ENCODE results near the gene IL31RA. TPM values are rescaled to one million over a fixed set of nuclear protein-coding genes. Genes with fewer than 3 reads are reported as not detected.
"Not testable (repeated sequence)": the region's sequence is repeated elsewhere in the genome, so short reads cannot be mapped to it uniquely, and the experiment has no call there.

The IL31RA gene
- total RNA-seq = 0.43 and 0.64 TPM in 2 replicates

GRCh38 chr5:55850839-55851674, at the start of gene IL31RA:
TSS of gene IL31RA (plus strand) at chr5:55851357. CDS start at chr5:55851571, 214 bp downstream.
- no peak for TF ChIP-seq CTCF (IDR thresholded peaks at IDR 0.05; ENCODE audit: insufficient read depth, low read depth, low read length)
- H3K4me3 ChIP-seq (ENCODE audit: low read depth, low read length) = peak within 1 kb of the TSS; percentile 13
- peak; percentile 87 for DNase-seq (ENCODE audit: low read depth)

GRCh38 chr5:55808814-55809213, 42.3 kb upstream of the IL31RA start:
- not testable (repeated sequence) for DNase-seq (ENCODE audit: low read depth); H3K4me3 ChIP-seq (ENCODE audit: low read depth, low read length)

- DNase-seq (ENCODE audit: low read depth); H3K4me3 ChIP-seq (ENCODE audit: low read depth, low read length): not testable (repeated sequence)
Measured at GRCh38 chr5:55815939-55816338, 35.2 kb upstream of the IL31RA start.

GRCh38 chr5:55816342-55816741, 34.8 kb upstream of the IL31RA start:
- no peak overlapping the region for H3K4me3 ChIP-seq (ENCODE audit: low read depth, low read length)
- TF ChIP-seq CTCF (IDR thresholded peaks at IDR 0.05; ENCODE audit: insufficient read depth, low read depth, low read length) = no peak
- DNase-seq (ENCODE audit: low read depth) = peak; percentile 94

- DNase-seq (ENCODE audit: low read depth) = peak; percentile 54
- no peak overlapping the region for H3K4me3 ChIP-seq (ENCODE audit: low read depth, low read length)
- no peak for TF ChIP-seq CTCF (IDR thresholded peaks at IDR 0.05; ENCODE audit: insufficient read depth, low read depth, low read length)
Measured at GRCh38 chr5:55817030-55817429, 34.1 kb upstream of the IL31RA start.

- H3K4me3 ChIP-seq (ENCODE audit: low read depth, low read length) = no peak overlapping the region
- no peak for DNase-seq (ENCODE audit: low read depth)
- no peak for TF ChIP-seq CTCF (IDR thresholded peaks at IDR 0.05; ENCODE audit: insufficient read depth, low read depth, low read length)
Measured at GRCh38 chr5:55820488-55820887, 30.7 kb upstream of the IL31RA start.

GRCh38 chr5:55821731-55822512, 29.2 kb upstream of the IL31RA start:
- peak overlapping the region; percentile 56 for H3K4me3 ChIP-seq (ENCODE audit: low read depth, low read length)
- DNase-seq (ENCODE audit: low read depth) = peak; percentile 23
- TF ChIP-seq CTCF (IDR thresholded peaks at IDR 0.05; ENCODE audit: insufficient read depth, low read depth, low read length) = no peak
